ENCODE results near the gene ATP9B. TPM values are rescaled to one million over a fixed set of nuclear protein-coding genes. Genes with fewer than 3 reads are reported as not detected.

ATP9B gene
- total RNA-seq, 6 experiments from 2014 or later = 13.6 to 25.7 (median 14.5) TPM

GRCh38 chr18:79377187-79377891 lies 308.1 kb downstream of the ATP9B start:
- Histone ChIP-seq H3K36me3 (no peaks in the 10 kb centered on the region), H3K27me3 (no peaks in the 10 kb centered on the region)

GRCh38 chr18:79378536-79379250 lies 309.5 kb downstream of the ATP9B start:
- Histone ChIP-seq H3K9me3 (no peaks in the 10 kb centered on the region), H3K27ac (no peak overlapping the region), H3K4me1 (no peaks in the 10 kb centered on the region), H3K36me3 (no peaks in the 10 kb centered on the region), H3K4me3 (no peak overlapping the region), H3K27me3 (no peaks in the 10 kb centered on the region)
- intact Hi-C loops (cut with DNase I) = loop anchor here in 1 of 2 donors (5.0 kb wide), 1 partner anchor 264 kb away; no protein-coding TSS in a partner anchor
- ATAC-seq (peak; percentile 56 to 84 (median 78)), DNase-seq (peak in 2 of 3 donors; percentile 75 to 76)
- TF ChIP-seq CTCF (IDR thresholded peaks at IDR 0.05) (peak; percentile 56 to 80 (median 76)), POLR2A (IDR thresholded peaks at IDR 0.05) (no peak)
- 53% methylated on average over 3 of the region's 48 CpGs for WGBS (ENCODE audit: insufficient coverage, low coverage, low lambda C conversion rate, missing lambda C conversion rate)

More at GRCh38 chr18:79377187-79377891, 308.1 kb downstream of the ATP9B start:
- TF ChIP-seq POLR2A (IDR thresholded peaks at IDR 0.05) = no peak
- TF ChIP-seq CTCF (IDR thresholded peaks at IDR 0.05) = no peak
- 91% methylated on average over 4 of the region's 19 CpGs for WGBS (ENCODE audit: insufficient coverage, low coverage, low lambda C conversion rate, missing lambda C conversion rate)
- Histone ChIP-seq H3K27ac (no peak overlapping the region), H3K9me3 (no peaks in the 10 kb centered on the region), H3K4me3 (no peak overlapping the region), H3K4me1 (no peaks in the 10 kb centered on the region)
- no peak for ATAC-seq
- intact Hi-C loops (cut with DNase I) = loop anchor here in 1 of 2 donors (5.0 kb wide), 1 partner anchor 265 kb away; no protein-coding TSS in a partner anchor
- DNase-seq = peak in 1 of 3 donors; percentile 51

GRCh38 chr18:79379251-79379905 lies 310.2 kb downstream of the ATP9B start:
- 83% methylated on average over 14 of the region's 22 CpGs for WGBS (ENCODE audit: insufficient coverage, low coverage, low lambda C conversion rate, missing lambda C conversion rate)
- DNase-seq = no peak
- TF ChIP-seq CTCF (IDR thresholded peaks at IDR 0.05) = no peak
- TF ChIP-seq POLR2A (IDR thresholded peaks at IDR 0.05) = no peak

GRCh38 chr18:79379931-79380815 lies 311.0 kb downstream of the ATP9B start:
- ATAC-seq = peak in 1 of 4 donors; percentile 6
- no peak for DNase-seq
- TF ChIP-seq POLR2A (IDR thresholded peaks at IDR 0.05) = no peak
- no peak for TF ChIP-seq CTCF (IDR thresholded peaks at IDR 0.05)
- no peaks in the 10 kb centered on the region for H3K4me1 ChIP-seq
- intact Hi-C loops (cut with DNase I) = loop anchor here (5.0 kb wide), 2 partner anchors 147 to 262 kb away; no protein-coding TSS in a partner anchor
- no peaks in the 10 kb centered on the region for H3K27me3 ChIP-seq
- WGBS (ENCODE audit: insufficient coverage, low coverage, low lambda C conversion rate, missing lambda C conversion rate) = 100% methylated on average over 2 of the region's 40 CpGs
- no peak overlapping the region for H3K27ac ChIP-seq
- H3K9me3 ChIP-seq = no peaks in the 10 kb centered on the region
- no peaks in the 10 kb centered on the region for H3K36me3 ChIP-seq
- no peak overlapping the region for H3K4me3 ChIP-seq

More at GRCh38 chr18:79379251-79379905, 310.2 kb downstream of the ATP9B start:
- no peak for ATAC-seq
- no peaks in the 10 kb centered on the region for H3K36me3 ChIP-seq
- H3K4me1 ChIP-seq = no peaks in the 10 kb centered on the region
- intact Hi-C loops (cut with DNase I) = loop anchor here in 1 of 2 donors (5.0 kb wide), 1 partner anchor 263 kb away; no protein-coding TSS in a partner anchor
- no peaks in the 10 kb centered on the region for H3K9me3 ChIP-seq
- no peak overlapping the region for H3K27ac ChIP-seq
- no peak overlapping the region for H3K4me3 ChIP-seq
- H3K27me3 ChIP-seq = no peaks in the 10 kb centered on the region

Data from right lobe of liver (tissue), 6 donors.